K562 (cell line): ENCODE measurements around the gene TMEM167B. TPM values are rescaled to one million over a fixed set of nuclear protein-coding genes. Genes with fewer than 3 reads are reported as not detected.

Source experiments
- BCL6 ChIP-seq: fragments of 250-450 bp; sonication (Bioruptor Pico); IDR thresholded peaks from 2 replicates; pipeline ENCODE4 v1.4.0; 2020
- CAMTA2 ChIP-seq: fragments of 250-450 bp; sonication (Bioruptor Pico); conservative IDR thresholded peaks from 2 replicates; pipeline ENCODE4 v1.5.1; 2022
- CBX3 ChIP-seq, 2 experiments: IDR thresholded peaks; 1 replicate in 1 of 2; 2 replicates in 1 of 2; pipeline ENCODE4 v1.6.1; 2012; ENCODE audit warnings: inconsistent platforms in 2 of 2, low read length in 2 of 2, borderline replicate concordance in 1 of 2, control low read depth in 1 of 2
- CCAR2 ChIP-seq: fragments of 200-400 bp; formaldehyde crosslinking; IDR thresholded peaks from 2 replicates; pipeline ENCODE4 v1.6.1; 2017; ENCODE audit warnings: mild to moderate bottlenecking, low read depth, low read length
- CHD1 ChIP-seq: fragments of 200-600 bp; sonication (generic); IDR thresholded peaks from one replicate; pipeline ENCODE4 v1.6.1; 2012; ENCODE audit warnings: mild to moderate bottlenecking, moderate library complexity, low read length, inconsistent platforms
- HDAC1 ChIP-seq, 2 experiments: fragments of 450-650 bp; IDR thresholded peaks; 2 replicates each; pipeline ENCODE4 v1.6.1; 2016 to 2017; ENCODE audit warnings: inconsistent platforms in 1 of 2, mild to moderate bottlenecking in 1 of 2, moderate library complexity in 1 of 2
- JUNB ChIP-seq: fragments of 450-650 bp; formaldehyde crosslinking; conservative IDR thresholded peaks from 2 replicates; pipeline ENCODE4 v1.4.0; 2020; ENCODE audit warnings: mild to moderate bottlenecking
- KLF10 ChIP-seq: fragments of 250-450 bp; sonication (Bioruptor Pico); IDR thresholded peaks from 2 replicates; pipeline ENCODE4 v1.6.1; 2021; ENCODE audit warnings: matching md5 sums
- MAFF ChIP-seq: IDR thresholded peaks from 2 replicates; pipeline ENCODE4 v1.6.1; 2012; ENCODE audit warnings: low read length, improper control_type of control experiment
- MAFG ChIP-seq: fragments of 450-650 bp; conservative IDR thresholded peaks from 2 replicates; pipeline ENCODE4 v1.6.1; 2016; ENCODE audit warnings: missing genetic modification characterization, missing compliant biosample characterization
- MITF ChIP-seq: IDR thresholded peaks from 2 replicates; pipeline ENCODE4 v1.6.1; 2014; ENCODE audit warnings: antibody characterized with exemption
- MXI1 ChIP-seq: IDR thresholded peaks from 2 replicates; pipeline ENCODE4 v1.6.1; 2011; ENCODE audit warnings: low read depth, mild to moderate bottlenecking, improper control_type of control experiment, low read length
- MYC ChIP-seq, 2 experiments: fragments of 250-450 bp in 1 of 2; sonication (Bioruptor Pico) in 1 of 2; IDR thresholded peaks; 2 replicates each; pipeline versions ENCODE4 v1.5.1 to v1.6.1; 2012 to 2021; ENCODE audit warnings: low read depth in 2 of 2, borderline replicate concordance in 1 of 2, improper control_type of control experiment in 1 of 2, low read length in 1 of 2, mild to moderate bottlenecking in 1 of 2, moderate library complexity in 1 of 2
- PHF20 ChIP-seq: fragments of 450-650 bp; IDR thresholded peaks from 2 replicates; pipeline ENCODE4 v1.6.1; 2018; ENCODE audit not compliant: partially characterized antibody
- PHF8 ChIP-seq: fragments of 200-600 bp; sonication (generic); IDR thresholded peaks from 2 replicates; pipeline ENCODE4 v1.6.1; 2012; ENCODE audit warnings: mixed run types, mild to moderate bottlenecking, inconsistent platforms, low read length, moderate library complexity, borderline replicate concordance
- RBM22 ChIP-seq: fragments of 200-400 bp; formaldehyde crosslinking; IDR thresholded peaks from 2 replicates; pipeline ENCODE4 v1.6.1; 2018; ENCODE audit warnings: low read length, low read depth; ENCODE audit not compliant: poor library complexity, severe bottlenecking
- SAP30 ChIP-seq: fragments of 200-600 bp; sonication (generic); IDR thresholded peaks from 2 replicates; pipeline ENCODE4 v1.6.1; 2012; ENCODE audit warnings: borderline replicate concordance, low read depth, mild to moderate bottlenecking, moderate library complexity, low read length, control low read depth, inconsistent platforms; ENCODE audit not compliant: insufficient read depth, poor library complexity, severe bottlenecking
- SMAD2 ChIP-seq: fragments of 150-350 bp; IDR thresholded peaks from 2 replicates; pipeline ENCODE4 v1.6.1; 2014; ENCODE audit warnings: low read depth, mild to moderate bottlenecking, low read length
- SREBF1 ChIP-seq: fragments of 150-350 bp; IDR thresholded peaks from 2 replicates; pipeline ENCODE4 v1.6.1; 2014; ENCODE audit warnings: antibody characterized with exemption, low read depth, low read length, borderline replicate concordance
- VEZF1 ChIP-seq: fragments of 200-800 bp; sonication (Bioruptor generic); IDR thresholded peaks from 2 replicates; pipeline ENCODE4 v1.6.1; 2017; ENCODE audit warnings: missing genetic modification characterization, missing compliant biosample characterization
- ZNF280A ChIP-seq: fragments of 450-650 bp; IDR thresholded peaks from 2 replicates; pipeline ENCODE4 v1.6.1; 2018; ENCODE audit warnings: mild to moderate bottlenecking, low read depth; ENCODE audit not compliant: partially characterized antibody
- ZNF696 ChIP-seq: fragments of 250-450 bp; sonication (Bioruptor Pico); conservative IDR thresholded peaks from 2 replicates; pipeline ENCODE4 v1.4.0; 2020; ENCODE audit warnings: mild to moderate bottlenecking, moderate library complexity
- polyA plus RNA-seq, 8 experiments: library from polyadenylated mRNA; depleted of rRNA in 4 of 8; stranded (reverse) in 5 of 8; unstranded in 3 of 8; fragments of >200 nt; fragmentation: Nextera tagmentation in 2 of 8; fragmentation: Illumina TruSeq in 1 of 8; extraction: Ambion mirVana in 2 of 8; extraction: Trizol in 1 of 8; gene quantifications; 2 replicates each; pipeline versions ENCODE4 v1.2.1 to v1.2.3, GENCODE V29; 2011 to 2014; ENCODE audit warnings: inconsistent platforms in 1 of 8, missing spikeins in 1 of 8
- total RNA-seq, 7 experiments: library from RNA; depleted of rRNA in 6 of 7; stranded (reverse); fragments of >200 nt in 6 of 7; fragmentation: Illumina TruSeq in 2 of 7; extraction: Trizol in 2 of 7; gene quantifications; 2 replicates each; pipeline versions ENCODE4 v1.2.1 to v1.2.3, GENCODE V29; 2011 to 2021; ENCODE audit warnings: low replicate concordance in 1 of 7

TMEM167B gene
- total and polyA plus RNA-seq, 9 of the 15 experiments (the other 6 are each of a cell fraction or from before 2014, with no cell fraction given): 17.2 to 36.4 (median 32.2) TPM

- TF ChIP-seq VEZF1 (CRISPR knock-in tag): peak; percentile 69; the same call in 1 of the 2 replicates
- TF ChIP-seq BCL6 (CRISPR knock-in tag): no peak
- TF ChIP-seq MITF: no peak
- no peak for TF ChIP-seq PHF20
- TF ChIP-seq CAMTA2 (CRISPR knock-in tag): no peak
- no peak for TF ChIP-seq RBM22
- no peak for TF ChIP-seq KLF10 (CRISPR knock-in tag)
- peak; percentile 26; the same call in 1 of the 2 replicates for TF ChIP-seq MAFF
- no peak for TF ChIP-seq JUNB (CRISPR knock-in tag)
- peak; percentile 86 for TF ChIP-seq MXI1
- TF ChIP-seq ZNF696 (CRISPR knock-in tag): 0 out of 2 replicates have a peak, but pooled peaks have one; percentile 18
- peak; percentile 54 for TF ChIP-seq MAFG (tag)
- no peak for TF ChIP-seq CBX3 (IDR thresholded peaks at IDR 0.05; ENCODE audit: borderline replicate concordance in 1 of 2, low read length in 2 of 2)
- peak; percentile 65 for TF ChIP-seq CHD1
- TF ChIP-seq SAP30: peak; percentile 56
- peak; percentile 52 to 74; a peak in 2 of 4 replicates for TF ChIP-seq HDAC1 (IDR thresholded peaks at IDR 0.05)
- TF ChIP-seq SMAD2: no peak
- TF ChIP-seq ZNF280A: no peak
- TF ChIP-seq MYC (IDR thresholded peaks at IDR 0.05; ENCODE audit: low read depth, low read length): peak; percentile 30; the same call in 1 of the 2 replicates
- no peak for TF ChIP-seq MYC (CRISPR knock-in tag; IDR thresholded peaks at IDR 0.05; ENCODE audit: borderline replicate concordance, low read depth)
- 0 out of 2 replicates have a peak, but pooled peaks have one; percentile 6 for TF ChIP-seq SREBF1
- TF ChIP-seq CCAR2: no peak
- no peak; the same call in 1 of the 2 replicates for TF ChIP-seq PHF8
These were observed 694 bp downstream of the TMEM167B start (continued) for GRCh38 chr1:109091078-109091838.
